Coronary artery (tissue), 2 donors: ENCODE results near the gene C1QL4.

ENCODE experiments used
- DNase-seq: peaks from one replicate; pipeline ENCODE4 v3.0.0-alpha.2; 2017; ENCODE audit warnings: low spot score
- H3K27ac ChIP-seq, 2 donors: fragments of 200-600 bp; sonication (generic); one replicate each; pipeline ENCODE4 v1.5.1; 2016 to 2019
- H3K4me3 ChIP-seq: fragments of 200-600 bp; sonication (generic); 2 replicates; pipeline ENCODE4 v1.5.1; 2016; ENCODE audit warnings: mild to moderate bottlenecking, moderate library complexity
- TF ChIP-seq, protein P1 (sequence below): fragments of 200-600 bp; sonication (generic); IDR thresholded peaks from one replicate; pipeline ENCODE4 v1.5.1; 2019; ENCODE audit warnings: antibody characterized with exemption

C1QL4 gene

DNA sequence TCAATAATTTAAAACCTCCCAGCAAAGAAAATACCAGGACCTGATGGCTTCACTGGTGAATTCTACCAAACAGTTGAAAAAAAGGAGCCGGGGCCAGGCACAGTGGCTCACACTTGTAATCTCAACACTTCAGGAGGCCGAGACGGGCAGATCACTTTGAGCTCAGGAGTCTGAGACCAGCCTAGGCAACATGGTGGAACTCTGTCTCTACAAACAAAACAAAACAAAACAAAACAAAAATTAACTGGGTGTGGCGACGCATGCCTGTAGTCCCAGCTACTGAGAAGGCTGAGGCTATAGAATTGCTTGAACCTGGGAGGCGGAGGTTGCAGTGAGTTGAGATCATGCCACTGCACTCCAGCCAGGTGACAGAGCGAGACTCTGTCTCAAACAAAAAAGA lies 27.6 kb downstream of the C1QL4 start:
- DNase-seq: no peak
- Histone ChIP-seq H3K27ac (no peak overlapping the region), H3K4me3 (no peak overlapping the region)
- TF ChIP-seq, protein P1, sequence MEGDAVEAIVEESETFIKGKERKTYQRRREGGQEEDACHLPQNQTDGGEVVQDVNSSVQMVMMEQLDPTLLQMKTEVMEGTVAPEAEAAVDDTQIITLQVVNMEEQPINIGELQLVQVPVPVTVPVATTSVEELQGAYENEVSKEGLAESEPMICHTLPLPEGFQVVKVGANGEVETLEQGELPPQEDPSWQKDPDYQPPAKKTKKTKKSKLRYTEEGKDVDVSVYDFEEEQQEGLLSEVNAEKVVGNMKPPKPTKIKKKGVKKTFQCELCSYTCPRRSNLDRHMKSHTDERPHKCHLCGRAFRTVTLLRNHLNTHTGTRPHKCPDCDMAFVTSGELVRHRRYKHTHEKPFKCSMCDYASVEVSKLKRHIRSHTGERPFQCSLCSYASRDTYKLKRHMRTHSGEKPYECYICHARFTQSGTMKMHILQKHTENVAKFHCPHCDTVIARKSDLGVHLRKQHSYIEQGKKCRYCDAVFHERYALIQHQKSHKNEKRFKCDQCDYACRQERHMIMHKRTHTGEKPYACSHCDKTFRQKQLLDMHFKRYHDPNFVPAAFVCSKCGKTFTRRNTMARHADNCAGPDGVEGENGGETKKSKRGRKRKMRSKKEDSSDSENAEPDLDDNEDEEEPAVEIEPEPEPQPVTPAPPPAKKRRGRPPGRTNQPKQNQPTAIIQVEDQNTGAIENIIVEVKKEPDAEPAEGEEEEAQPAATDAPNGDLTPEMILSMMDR: no peak

DNA sequence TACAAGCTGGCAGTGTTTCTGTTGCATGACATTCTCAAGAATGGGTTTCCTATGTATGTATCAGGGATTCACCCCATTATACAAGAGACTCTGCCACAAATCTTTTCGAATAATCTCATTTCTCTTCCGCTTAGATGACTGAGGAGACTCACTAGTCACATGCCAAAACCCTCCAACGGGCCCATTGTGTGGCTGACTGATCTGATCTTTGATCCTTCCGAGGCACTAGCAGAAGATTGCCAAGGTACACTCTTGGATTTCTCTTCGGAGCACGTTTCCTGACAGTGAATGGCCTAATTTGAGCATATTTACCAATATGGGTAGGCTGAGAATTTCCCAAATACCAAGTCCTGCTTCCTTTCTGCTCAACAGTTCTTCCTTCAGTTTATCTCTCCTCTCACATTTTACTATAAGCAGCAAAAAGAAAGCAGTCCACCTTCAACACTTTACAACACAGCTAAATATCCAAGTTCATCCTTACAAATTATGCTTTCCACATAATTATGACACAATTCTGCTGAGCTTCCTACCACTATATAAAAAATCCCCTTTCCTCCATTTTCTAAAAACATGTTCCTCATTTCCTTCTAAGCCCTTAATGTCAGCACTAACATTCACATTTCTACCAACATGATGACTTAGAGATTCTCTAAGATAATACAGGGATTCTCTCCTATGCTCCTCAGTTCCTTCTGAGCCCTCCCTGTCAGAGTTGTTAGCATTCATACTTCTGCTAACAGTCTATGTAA lies 31.1 kb downstream of the C1QL4 start:
- TF ChIP-seq, protein P1: no peak
- Histone ChIP-seq H3K27ac (no peak overlapping the region), H3K4me3 (no peak overlapping the region)
- no peak for DNase-seq

DNA sequence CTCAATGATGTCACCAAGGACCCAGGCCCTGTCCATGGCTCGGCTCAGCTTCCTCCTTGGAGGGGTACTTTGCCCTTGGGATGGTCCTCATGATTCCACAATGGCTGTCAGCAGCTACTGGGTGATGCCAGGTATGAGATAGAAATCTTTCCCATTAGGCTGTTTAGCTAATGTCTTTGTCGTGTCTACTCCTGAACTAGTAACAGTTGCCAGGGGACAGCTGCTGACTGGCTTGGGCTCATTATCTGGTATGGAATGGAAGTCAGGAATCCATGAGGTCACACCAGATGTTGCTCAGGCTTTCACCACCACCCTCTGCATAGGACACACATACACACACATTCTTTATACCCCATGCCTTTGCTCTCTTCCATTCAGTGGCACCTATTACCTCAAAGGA lies 32.8 kb downstream of the C1QL4 start:
- DNase-seq: no peak

DNA sequence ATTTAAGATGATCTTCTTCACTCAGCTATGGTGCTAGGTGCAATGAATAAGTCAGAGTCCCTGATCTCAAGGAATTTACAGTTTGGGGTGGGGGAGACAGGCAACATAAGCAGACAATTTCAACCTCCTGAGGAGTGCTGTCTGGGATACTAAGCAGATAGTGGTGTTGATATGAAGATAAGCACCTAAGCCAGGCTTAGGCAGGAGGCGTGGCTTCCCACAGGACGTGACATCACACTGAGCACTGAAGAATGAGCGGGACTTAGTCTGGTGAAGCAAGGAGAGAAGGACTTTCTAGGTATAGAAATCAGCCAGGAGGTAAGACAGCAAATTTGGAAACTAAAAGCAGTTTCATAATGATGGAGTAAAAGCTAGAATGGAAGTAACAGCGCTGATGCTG lies 35.2 kb downstream of the C1QL4 start:
- TF ChIP-seq, protein P1: no peak
- no peak for DNase-seq
- no peak overlapping the region for H3K27ac ChIP-seq

More for the DNA sequence above, 32.8 kb downstream of the C1QL4 start:
- no peak overlapping the region for H3K27ac ChIP-seq
- TF ChIP-seq, protein P1: no peak
- H3K4me3 ChIP-seq: no peak overlapping the region

DNA sequence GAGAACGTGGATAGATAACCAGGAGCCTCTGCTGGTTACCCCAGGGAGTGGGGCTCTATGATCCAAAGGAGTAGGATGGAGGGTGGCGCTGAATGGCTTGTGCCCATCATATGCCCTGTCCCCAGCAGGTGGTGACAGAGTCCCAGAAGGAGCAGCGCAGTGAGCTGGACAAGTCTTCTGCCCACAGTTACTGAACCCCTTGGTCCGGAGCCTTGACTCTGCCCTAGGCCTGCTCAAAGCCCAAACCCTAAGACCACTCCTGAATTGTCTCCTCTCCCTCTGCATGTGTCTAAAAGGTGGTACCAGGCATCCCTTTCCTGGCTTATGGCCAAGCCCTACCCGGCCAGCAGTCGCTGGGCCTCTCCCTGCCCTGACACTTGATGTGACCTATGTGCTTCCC lies 38.8 kb downstream of the C1QL4 start:
- DNase-seq: no peak
- TF ChIP-seq, protein P1: no peak
- Histone ChIP-seq H3K27ac (no peak overlapping the region), H3K4me3 (no peak overlapping the region)

More for the DNA sequence above, 35.2 kb downstream of the C1QL4 start:
- no peak overlapping the region for H3K4me3 ChIP-seq

DNA sequence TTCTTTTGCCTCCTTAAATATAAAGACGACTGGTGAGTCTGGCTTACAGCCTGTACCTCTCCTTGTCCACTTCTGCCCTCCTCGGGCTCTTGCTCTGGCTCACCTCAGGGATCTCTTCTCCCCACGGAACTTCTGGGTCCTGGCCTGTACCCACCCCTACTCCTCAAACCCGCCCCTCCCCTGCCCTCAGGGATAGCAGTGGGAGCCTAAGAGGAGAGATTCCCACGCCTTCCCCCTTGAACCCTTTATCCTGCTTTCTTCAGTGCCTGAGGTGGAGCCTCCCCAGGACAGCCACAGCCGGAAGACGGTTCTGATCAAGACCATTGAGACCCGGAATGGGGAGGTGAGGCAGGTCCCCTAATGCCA lies 39.3 kb downstream of the C1QL4 start:
- no peak for DNase-seq
- peak overlapping the region; percentile 49 for H3K4me3 ChIP-seq
- no peak overlapping the region for H3K27ac ChIP-seq
- TF ChIP-seq, protein P1: no peak
